ENCODE measurements around the gene WNK2.

The WNK2 gene

GRCh38 chr9:93198838-93199625 is 15.1 kb downstream of the WNK2 start:
- no peak for DNase-seq
- no peaks in the 10 kb centered on the region for H3K27me3 ChIP-seq
- peaks cover 15% of the 10 kb centered on the region for H3K4me1 ChIP-seq
- no peaks in the 10 kb centered on the region for H3K9me3 ChIP-seq
- no peaks in the 10 kb centered on the region for H3K36me3 ChIP-seq
- TF ChIP-seq CTCF (IDR thresholded peaks at IDR 0.05; ENCODE audit: low read depth, low read length), result no peak
- H3K4me3 ChIP-seq (ENCODE audit: low read depth, low read length), result no peak overlapping the region

GRCh38 chr9:93200449-93200742 is 16.5 kb downstream of the WNK2 start:
- DNase-seq, result no peak
- no peak for TF ChIP-seq CTCF (IDR thresholded peaks at IDR 0.05; ENCODE audit: low read depth, low read length)
- H3K9me3 ChIP-seq, result no peaks in the 10 kb centered on the region
- no peak overlapping the region for H3K4me3 ChIP-seq (ENCODE audit: low read depth, low read length)
- H3K4me1 ChIP-seq, result peaks cover 19% of the 10 kb centered on the region
- H3K36me3 ChIP-seq, result no peaks in the 10 kb centered on the region
- H3K27me3 ChIP-seq, result no peaks in the 10 kb centered on the region

GRCh38 chr9:93200989-93201334 is 17.0 kb downstream of the WNK2 start:
- no peak overlapping the region for H3K4me3 ChIP-seq (ENCODE audit: low read depth, low read length)

GRCh38 chr9:93203026-93203717 is 19.2 kb downstream of the WNK2 start:
- Histone ChIP-seq H3K36me3 (no peaks in the 10 kb centered on the region), H3K4me1 (peaks cover 37% of the 10 kb centered on the region), H3K9me3 (no peaks in the 10 kb centered on the region), H3K27me3 (no peaks in the 10 kb centered on the region), H3K4me3 (ENCODE audit: low read depth, low read length) (no peak overlapping the region)
- DNase-seq, result no peak
- TF ChIP-seq CTCF (IDR thresholded peaks at IDR 0.05; ENCODE audit: low read depth, low read length), result no peak

More at GRCh38 chr9:93200989-93201334, 17.0 kb downstream of the WNK2 start:
- Histone ChIP-seq H3K36me3 (no peaks in the 10 kb centered on the region), H3K27me3 (no peaks in the 10 kb centered on the region), H3K9me3 (no peaks in the 10 kb centered on the region), H3K4me1 (peaks cover 23% of the 10 kb centered on the region)
- peak; percentile 54 for DNase-seq
- TF ChIP-seq CTCF (IDR thresholded peaks at IDR 0.05; ENCODE audit: low read depth, low read length), result no peak

GRCh38 chr9:93203718-93204469 is 20.0 kb downstream of the WNK2 start:
- TF ChIP-seq CTCF (IDR thresholded peaks at IDR 0.05; ENCODE audit: low read depth, low read length), result no peak
- no peak for DNase-seq
- H3K9me3 ChIP-seq, result no peaks in the 10 kb centered on the region
- H3K4me1 ChIP-seq, result peaks cover 39% of the 10 kb centered on the region
- no peaks in the 10 kb centered on the region for H3K36me3 ChIP-seq
- H3K4me3 ChIP-seq (ENCODE audit: low read depth, low read length), result no peak overlapping the region
- no peaks in the 10 kb centered on the region for H3K27me3 ChIP-seq
